HG02642 (cell line): ENCODE data around the gene GREB1.

Experiments
- ATAC-seq: cut with Tn5 transposase; IDR thresholded peaks from one replicate; pipeline ENCODE4 v1.9.1; 2021; ENCODE audit warnings: mild to moderate bottlenecking; ENCODE audit not compliant: unreplicated experiment, poor library complexity

The GREB1 gene

GRCh38 chr2:11534746-11535484, 1.1 kb downstream of the GREB1 start:
- ATAC-seq: no peak

- no peak for ATAC-seq
These were observed 2.1 kb downstream of the GREB1 start for GRCh38 chr2:11535899-11536344.

- ATAC-seq: no peak
These were observed 4.1 kb downstream of the GREB1 start for GRCh38 chr2:11537951-11538350.

- no peak for ATAC-seq
These were observed 5.7 kb downstream of the GREB1 start for GRCh38 chr2:11539317-11540147.

GRCh38 chr2:11540148-11540995, 6.5 kb downstream of the GREB1 start:
- ATAC-seq: no peak

GRCh38 chr2:11540996-11541692, 7.3 kb downstream of the GREB1 start:
- ATAC-seq: no peak

GRCh38 chr2:11541693-11542274, 7.9 kb downstream of the GREB1 start:
- no peak for ATAC-seq

- no peak for ATAC-seq
These were observed 8.5 kb downstream of the GREB1 start for GRCh38 chr2:11542275-11542819.

- ATAC-seq: no peak
These were observed 9.7 kb downstream of the GREB1 start for GRCh38 chr2:11543337-11544216.

GRCh38 chr2:11546072-11546471, 12.2 kb downstream of the GREB1 start:
- no peak for ATAC-seq

- ATAC-seq: no peak
These were observed 14.2 kb downstream of the GREB1 start for GRCh38 chr2:11547912-11548497.

GRCh38 chr2:11550302-11550701, 16.5 kb downstream of the GREB1 start:
- no peak for ATAC-seq

GRCh38 chr2:11550901-11551568, 17.2 kb downstream of the GREB1 start:
- no peak for ATAC-seq

- no peak for ATAC-seq
These were observed 17.9 kb downstream of the GREB1 start for GRCh38 chr2:11551569-11552259.

- ATAC-seq: no peak
These were observed 18.4 kb downstream of the GREB1 start for GRCh38 chr2:11552260-11552638.

GRCh38 chr2:11553661-11554398, 20.0 kb downstream of the GREB1 start:
- no peak for ATAC-seq

- no peak for ATAC-seq
These were observed 20.5 kb downstream of the GREB1 start for GRCh38 chr2:11554399-11554716.
